T-cell (primary cell): ENCODE measurements around the gene PGM1. TPM values are rescaled to one million over a fixed set of nuclear protein-coding genes. Genes with fewer than 3 reads are reported as not detected.
A peak's percentile ranks its signal among the peaks of the same experiment; 100 is the strongest.

ENCODE experiments used
- ATAC-seq, 4 experiments: fragments of 200-7000 bp in 3 of 4; fragments of 150-1000 bp in 1 of 4; cut with Tn5 transposase; replicated peaks in 1 of 4; 1 replicate in 3 of 4; 2 replicates in 1 of 4; pipeline ENCODE4 v1.10.0; 2021; ENCODE audit warnings: moderate library complexity in 3 of 4, mild to moderate bottlenecking in 2 of 4, moderate number of reproducible peaks in 1 of 4
- CTCF ChIA-PET, 2 donors: fragments of 300-600 bp; sonication (Branson Sonifier 250); formaldehyde crosslinking; loops; one replicate each; lab custom pipeline; 2022; ENCODE audit warnings: antibody characterized with exemption in 2 of 2; lab: Charles Lee
- POLR2A ChIA-PET, 2 donors: fragments of 300-600 bp; sonication (Branson Sonifier 250); formaldehyde crosslinking; loops; one replicate each; lab custom pipeline; 2022; ENCODE audit warnings: antibody characterized with exemption in 2 of 2; lab: Charles Lee
- DNase-seq, 35 experiments: peaks; one replicate each; pipeline versions ENCODE4 v3.0.0 to v3.0.0-alpha.2; 2013 to 2023
- H3K27ac ChIP-seq: one replicate; pipeline ENCODE4 v1.5.1; 2013; ENCODE audit warnings: low read length
- H3K27me3 ChIP-seq, 2 experiments: replicated peaks in 1 of 2; 1 replicate in 1 of 2; 2 replicates in 1 of 2; pipeline versions ENCODE4 v1.6.1 to v1.7.0; 2013; ENCODE audit warnings: low read length in 1 of 2, mixed read lengths in 1 of 2; ENCODE audit not compliant: control insufficient read depth in 2 of 2, insufficient read depth in 2 of 2; ENCODE audit errors: extremely low read depth in 1 of 2
- H3K36me3 ChIP-seq, 2 donors: 1 replicate in 1 of 2; 2 replicates in 1 of 2; pipeline versions ENCODE4 v1.6.1 to v1.7.0; 2013; ENCODE audit warnings: low read length in 1 of 2; ENCODE audit not compliant: control insufficient read depth in 2 of 2, insufficient read depth in 1 of 2; ENCODE audit errors: extremely low read depth in 1 of 2
- H3K4me1 ChIP-seq, 2 experiments: 1 replicate in 1 of 2; 2 replicates in 1 of 2; pipeline versions ENCODE4 v1.6.1 to v1.7.0; 2013; ENCODE audit warnings: low read length in 2 of 2, mixed read lengths in 1 of 2; ENCODE audit not compliant: insufficient read depth in 2 of 2, control insufficient read depth in 1 of 2; ENCODE audit errors: extremely low read depth in 1 of 2
- H3K4me3 ChIP-seq, 2 donors: 1 replicate in 1 of 2; 2 replicates in 1 of 2; pipeline versions ENCODE4 v1.5.1 to v1.7.0; 2013; ENCODE audit warnings: mild to moderate bottlenecking in 2 of 2, low read length in 1 of 2, moderate library complexity in 1 of 2; ENCODE audit not compliant: control insufficient read depth in 1 of 2; ENCODE audit errors: extremely low read depth in 1 of 2
- H3K9me3 ChIP-seq: 2 replicates; pipeline ENCODE4 v1.7.0; 2013
- H3K27ac Mint-ChIP-seq, 2 donors: one replicate each; pipeline ENCODE4 v1.8.0; 2020 to 2021; ENCODE audit warnings: mild to moderate bottlenecking in 2 of 2, mixed read lengths in 2 of 2
- H3K27me3 Mint-ChIP-seq, 2 donors: one replicate each; pipeline ENCODE4 v1.8.0; 2021 to 2022; ENCODE audit warnings: mixed read lengths in 2 of 2
- H3K36me3 Mint-ChIP-seq: one replicate; pipeline ENCODE4 v1.8.0; 2021; ENCODE audit warnings: mixed read lengths
- H3K4me1 Mint-ChIP-seq, 3 donors: one replicate each; pipeline ENCODE4 v1.8.0; 2020 to 2022; ENCODE audit warnings: mixed read lengths in 3 of 3, mild to moderate bottlenecking in 1 of 3
- H3K4me3 Mint-ChIP-seq, 3 donors: one replicate each; pipeline ENCODE4 v1.8.0; 2020 to 2022; ENCODE audit warnings: mild to moderate bottlenecking in 3 of 3, mixed read lengths in 3 of 3, moderate library complexity in 3 of 3
- H3K9me3 Mint-ChIP-seq, 3 donors: one replicate each; pipeline ENCODE4 v1.8.0; 2020 to 2022; ENCODE audit warnings: mixed read lengths in 3 of 3
- WGBS: methylation state at CpG from one replicate; pipeline ENCODE4 v1.1.5; 2013; ENCODE audit warnings: missing lambda C conversion rate; ENCODE audit not compliant: insufficient coverage; 5-methylcytosine and 5-hydroxymethylcytosine counted together
- total RNA-seq, 35 experiments: library from RNA in 6 of 35; stranded (reverse) in 6 of 35; fragments of 120-200 nt in 1 of 35; gene quantifications; one replicate each; pipeline versions ENCODE4 v1.2.1 to v1.2.4 and lab custom pipeline; 2013 to 2026

PGM1 gene
- total RNA-seq, 5 donors from 2014 or later (not counting 1 experiment from before 2014, with no cell fraction given), result 12.2 to 17.3 (median 15.5) TPM

DNA sequence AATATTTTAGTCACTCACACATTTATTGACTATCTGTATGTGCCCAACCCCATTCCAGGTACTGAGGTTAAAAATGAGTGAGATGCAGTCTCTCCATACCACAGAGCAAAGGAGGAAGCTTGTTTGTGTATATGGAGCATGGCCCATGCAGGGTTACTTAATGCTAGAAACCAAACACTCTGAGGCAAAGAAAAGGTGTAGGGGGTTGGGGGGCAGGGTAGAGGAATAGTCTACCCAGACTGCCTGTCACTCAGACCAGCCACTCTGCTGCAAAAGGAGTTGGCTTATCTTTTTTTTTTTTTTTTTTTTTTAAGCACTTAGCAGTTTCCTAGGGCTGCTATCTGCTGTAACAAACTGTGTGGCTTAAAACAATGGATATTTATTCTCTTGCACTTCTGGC, 19.8 kb downstream of the PGM1 start:
- Mint-ChIP-seq H3K4me3 (no peak overlapping the region), H3K4me1 (peaks cover 2 to 7% (median 7%) of the 10 kb centered on the region in 3 donors), H3K36me3 (no peaks in the 10 kb centered on the region), H3K9me3 (no peaks in the 10 kb centered on the region), H3K27me3 (no peaks in the 10 kb centered on the region), H3K27ac (peak overlapping the region in 1 of 2 donors; percentile 9)
- CTCF ChIA-PET, result interaction anchor here (0.6 to 1.8 kb wide), 6 partner anchors 10 to 526 kb away, joined by 3 to 8 read pairs (median 4); no protein-coding TSS in a partner anchor
- POLR2A ChIA-PET, result no interaction called here
- Histone ChIP-seq H3K9me3 (no peaks in the 10 kb centered on the region), H3K27me3 (no peaks in the 10 kb centered on the region), H3K4me1 (no peaks in the 10 kb centered on the region), H3K27ac (no peak overlapping the region), H3K36me3 (no peaks in the 10 kb centered on the region), H3K4me3 (no peak overlapping the region)
- no peak for DNase-seq
- ATAC-seq, result no peak

- H3K4me3 ChIP-seq, result no peak overlapping the region
- POLR2A ChIA-PET, result no interaction called here
- 100% methylated on average over 1 of the region's 6 CpGs for WGBS
- H3K27ac ChIP-seq, result no peak overlapping the region
- H3K9me3 Mint-ChIP-seq, result no peaks in the 10 kb centered on the region
- H3K27me3 Mint-ChIP-seq, result no peaks in the 10 kb centered on the region
- no peak overlapping the region for H3K4me3 Mint-ChIP-seq
- H3K27ac Mint-ChIP-seq, result no peak overlapping the region
- H3K36me3 ChIP-seq, result no peaks in the 10 kb centered on the region
- H3K9me3 ChIP-seq, result no peaks in the 10 kb centered on the region
- H3K27me3 ChIP-seq, result no peaks in the 10 kb centered on the region
- peaks cover 4% of the 10 kb centered on the region for H3K36me3 Mint-ChIP-seq
- no peaks in the 10 kb centered on the region for H3K4me1 ChIP-seq
- ATAC-seq (peak; percentile 64 to 80 (median 66)), DNase-seq (peak in 34 of 35 experiments; percentile 3 to 83 (median 28))
- H3K4me1 Mint-ChIP-seq, result peaks cover 2 to 7% (median 4%) of the 10 kb centered on the region in 3 donors
- CTCF ChIA-PET, result interaction anchor here (0.7 to 2.1 kb wide), 9 partner anchors 101 to 1067 kb away, joined by 3 to 16 read pairs (median 4); no protein-coding TSS in a partner anchor
Measured at GRCh38 chr1:63615768-63616420, 22.7 kb downstream of the PGM1 start.

GRCh38 chr1:63617450-63617849, 24.2 kb downstream of the PGM1 start:
- H3K4me1 ChIP-seq, result no peaks in the 10 kb centered on the region
- Mint-ChIP-seq H3K27me3 (no peaks in the 10 kb centered on the region), H3K4me1 (peaks cover 2 to 7% (median 4%) of the 10 kb centered on the region in 3 donors), H3K9me3 (no peaks in the 10 kb centered on the region), H3K36me3 (peaks cover 6% of the 10 kb centered on the region), H3K27ac (no peak overlapping the region), H3K4me3 (no peak overlapping the region)
- no peaks in the 10 kb centered on the region for H3K9me3 ChIP-seq
- H3K27me3 ChIP-seq, result no peaks in the 10 kb centered on the region
- no peak for ATAC-seq
- H3K4me3 ChIP-seq, result no peak overlapping the region
- H3K36me3 ChIP-seq, result no peaks in the 10 kb centered on the region
- no peak for DNase-seq
- 89% methylated on average over 3 of the region's 6 CpGs for WGBS
- ChIA-PET POLR2A (no interaction called here), CTCF (interaction anchor here (0.5 to 2.1 kb wide), 9 partner anchors 396 to 630 kb away, joined by 3 to 16 read pairs (median 5); no protein-coding TSS in a partner anchor)
- no peak overlapping the region for H3K27ac ChIP-seq

DNA sequence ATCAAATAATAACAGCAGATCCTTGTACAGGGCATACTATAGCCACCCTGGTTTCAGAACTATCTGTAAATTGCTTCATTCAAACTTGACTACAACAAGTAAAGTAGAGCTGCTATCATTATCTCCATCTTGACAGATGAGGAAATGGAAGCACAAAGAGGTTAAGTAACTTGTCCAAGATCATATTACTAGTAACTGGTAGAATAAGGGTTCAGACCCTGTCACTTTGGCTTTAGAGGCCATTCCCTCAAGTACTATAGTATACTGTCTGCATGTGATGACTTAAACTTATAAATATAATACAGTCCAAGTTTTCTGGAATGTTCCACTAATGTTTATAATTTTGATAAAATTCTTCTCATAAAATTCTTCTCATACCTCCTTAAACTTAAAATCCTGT, 24.8 kb downstream of the PGM1 start:
- no peaks in the 10 kb centered on the region for H3K9me3 ChIP-seq
- Mint-ChIP-seq H3K27ac (no peak overlapping the region), H3K4me3 (no peak overlapping the region), H3K9me3 (no peaks in the 10 kb centered on the region), H3K4me1 (peaks cover 2 to 7% (median 4%) of the 10 kb centered on the region in 3 donors), H3K27me3 (no peaks in the 10 kb centered on the region), H3K36me3 (peaks cover 6% of the 10 kb centered on the region)
- no peak overlapping the region for H3K27ac ChIP-seq
- ATAC-seq, result no peak
- H3K4me1 ChIP-seq, result no peaks in the 10 kb centered on the region
- DNase-seq, result no peak
- H3K4me3 ChIP-seq, result no peak overlapping the region
- no peaks in the 10 kb centered on the region for H3K36me3 ChIP-seq
- ChIA-PET CTCF (interaction anchor here in 1 of 2 donors (1.1 kb wide), 1 partner anchor 613 kb away, joined by 3 read pairs; no protein-coding TSS in a partner anchor), POLR2A (no interaction called here)
- H3K27me3 ChIP-seq, result no peaks in the 10 kb centered on the region

DNA sequence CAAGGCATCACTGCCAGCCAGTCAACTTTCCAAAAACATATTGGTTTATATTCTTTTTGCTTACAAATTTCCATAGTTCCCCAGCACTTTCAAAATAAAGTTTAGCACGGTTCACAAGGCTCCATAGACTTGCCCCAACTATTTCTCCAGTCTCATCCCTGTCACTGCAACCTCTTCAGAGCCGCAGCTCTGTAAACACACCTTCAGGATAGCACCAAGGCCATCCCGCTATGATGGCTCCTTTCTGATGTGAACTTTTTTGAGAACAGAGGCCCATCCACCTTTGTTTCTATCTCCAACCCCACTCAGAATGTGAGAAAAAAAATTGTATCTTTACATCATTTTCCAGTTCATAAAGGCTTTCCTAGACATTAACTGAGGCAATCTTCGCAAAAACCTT, 26.3 kb downstream of the PGM1 start:
- H3K27me3 ChIP-seq, result no peaks in the 10 kb centered on the region

GRCh38 chr1:63620671-63621070, 27.5 kb downstream of the PGM1 start:
- H3K4me1 Mint-ChIP-seq, result peaks cover 11 to 15% (median 14%) of the 10 kb centered on the region in 3 donors
- no peaks in the 10 kb centered on the region for H3K27me3 Mint-ChIP-seq
- no peak overlapping the region for H3K4me3 Mint-ChIP-seq
- no peaks in the 10 kb centered on the region for H3K36me3 ChIP-seq
- no peak overlapping the region for H3K4me3 ChIP-seq
- no peaks in the 10 kb centered on the region for H3K9me3 ChIP-seq
- no peaks in the 10 kb centered on the region for H3K4me1 ChIP-seq
- H3K27me3 ChIP-seq, result no peaks in the 10 kb centered on the region
- no peak overlapping the region for H3K27ac ChIP-seq
- H3K36me3 Mint-ChIP-seq, result peaks cover 14% of the 10 kb centered on the region
- WGBS, result no CpG with 5 or more reads among the region's 5 CpGs
- H3K9me3 Mint-ChIP-seq, result no peaks in the 10 kb centered on the region
- ATAC-seq (no peak), DNase-seq (no peak)
- H3K27ac Mint-ChIP-seq, result no peak overlapping the region
- ChIA-PET POLR2A (no interaction called here), CTCF (interaction anchor here (0.5 to 1.0 kb wide), 3 partner anchors 625 to 1955 kb away, joined by 3 read pairs; no protein-coding TSS in a partner anchor)

More for the DNA sequence above, 26.3 kb downstream of the PGM1 start:
- H3K27me3 Mint-ChIP-seq, result no peaks in the 10 kb centered on the region
- 90% methylated on average over 2 of the region's 4 CpGs for WGBS
- no peaks in the 10 kb centered on the region for H3K9me3 Mint-ChIP-seq
- ATAC-seq, result no peak
- no peak overlapping the region for H3K4me3 Mint-ChIP-seq
- no peak overlapping the region for H3K27ac ChIP-seq
- H3K36me3 ChIP-seq, result no peaks in the 10 kb centered on the region
- H3K27ac Mint-ChIP-seq, result no peak overlapping the region
- H3K4me1 Mint-ChIP-seq, result peaks cover 8 to 11% (median 10%) of the 10 kb centered on the region in 3 donors
- H3K36me3 Mint-ChIP-seq, result peaks cover 14% of the 10 kb centered on the region
- H3K4me1 ChIP-seq, result no peaks in the 10 kb centered on the region
- H3K4me3 ChIP-seq, result no peak overlapping the region
- CTCF ChIA-PET, result interaction anchor here in 1 of 2 donors (1.0 kb wide), 1 partner anchor 624 kb away, joined by 3 read pairs; no protein-coding TSS in a partner anchor
- no peak for DNase-seq
- POLR2A ChIA-PET, result no interaction called here
- H3K9me3 ChIP-seq, result no peaks in the 10 kb centered on the region
